GM12865 (cell line): ENCODE data around the gene MTHFD1L.
A peak's percentile ranks its signal among the peaks of the same experiment; 100 is the strongest.

Experiments used
- DNase-seq: peaks from one replicate; pipeline ENCODE4 v3.0.0; 2010; ENCODE audit warnings: low read depth
- H3K4me3 ChIP-seq: 2 replicates; pipeline ENCODE4 v1.5.1; 2011; ENCODE audit warnings: mild to moderate bottlenecking, low read depth, low read length, control low read depth
- TF ChIP-seq, protein P1 (sequence below): IDR thresholded peaks from 2 replicates; pipeline ENCODE4 v1.5.1; 2011; ENCODE audit warnings: low read length, control low read depth, low read depth, inconsistent platforms; ENCODE audit not compliant: insufficient read depth; ENCODE audit errors: missing control alignments

The MTHFD1L gene

DNA sequence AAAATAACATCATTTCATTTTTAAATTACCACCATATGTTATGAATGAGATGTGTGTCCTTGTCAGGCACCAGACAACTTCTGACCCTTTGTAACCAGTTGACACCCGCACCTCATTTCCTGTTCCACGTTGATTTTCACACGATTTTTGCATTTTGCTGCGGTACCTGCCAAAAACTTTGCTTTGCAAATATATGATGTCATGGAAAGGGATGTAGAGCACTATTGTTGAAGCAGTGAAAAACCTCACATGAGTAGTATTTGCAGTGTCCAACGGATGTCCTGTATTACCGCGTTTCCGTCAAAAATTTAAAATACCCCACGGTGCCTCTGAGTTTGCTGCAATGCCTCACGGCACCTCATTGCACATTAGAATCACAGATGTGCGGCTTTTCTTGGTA lies 115.6 kb downstream of the MTHFD1L start:
- TF ChIP-seq, protein P1, sequence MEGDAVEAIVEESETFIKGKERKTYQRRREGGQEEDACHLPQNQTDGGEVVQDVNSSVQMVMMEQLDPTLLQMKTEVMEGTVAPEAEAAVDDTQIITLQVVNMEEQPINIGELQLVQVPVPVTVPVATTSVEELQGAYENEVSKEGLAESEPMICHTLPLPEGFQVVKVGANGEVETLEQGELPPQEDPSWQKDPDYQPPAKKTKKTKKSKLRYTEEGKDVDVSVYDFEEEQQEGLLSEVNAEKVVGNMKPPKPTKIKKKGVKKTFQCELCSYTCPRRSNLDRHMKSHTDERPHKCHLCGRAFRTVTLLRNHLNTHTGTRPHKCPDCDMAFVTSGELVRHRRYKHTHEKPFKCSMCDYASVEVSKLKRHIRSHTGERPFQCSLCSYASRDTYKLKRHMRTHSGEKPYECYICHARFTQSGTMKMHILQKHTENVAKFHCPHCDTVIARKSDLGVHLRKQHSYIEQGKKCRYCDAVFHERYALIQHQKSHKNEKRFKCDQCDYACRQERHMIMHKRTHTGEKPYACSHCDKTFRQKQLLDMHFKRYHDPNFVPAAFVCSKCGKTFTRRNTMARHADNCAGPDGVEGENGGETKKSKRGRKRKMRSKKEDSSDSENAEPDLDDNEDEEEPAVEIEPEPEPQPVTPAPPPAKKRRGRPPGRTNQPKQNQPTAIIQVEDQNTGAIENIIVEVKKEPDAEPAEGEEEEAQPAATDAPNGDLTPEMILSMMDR: no peak
- DNase-seq: peak; percentile 40
- no peak overlapping the region for H3K4me3 ChIP-seq

DNA sequence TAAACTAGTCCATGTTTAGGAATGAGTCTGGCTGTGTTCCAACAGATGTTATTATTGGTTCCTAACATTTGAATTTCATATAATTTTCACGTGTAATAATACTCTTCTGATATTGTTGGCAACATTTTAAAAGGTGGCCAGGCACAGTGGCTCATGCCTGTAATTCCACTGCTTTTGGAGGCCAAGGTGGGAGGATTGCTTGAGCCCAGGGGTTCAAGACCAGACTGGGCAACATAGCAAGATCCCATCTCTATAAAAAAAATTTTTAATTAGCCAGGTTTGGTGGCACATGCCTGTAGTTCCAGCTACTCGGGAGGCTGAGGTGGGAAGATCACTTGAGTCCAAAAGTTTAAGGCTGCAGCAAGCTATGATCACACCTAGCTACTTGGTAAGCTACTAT lies 116.2 kb downstream of the MTHFD1L start:
- no peak for DNase-seq
- no peak overlapping the region for H3K4me3 ChIP-seq
- TF ChIP-seq, protein P1: no peak

DNA sequence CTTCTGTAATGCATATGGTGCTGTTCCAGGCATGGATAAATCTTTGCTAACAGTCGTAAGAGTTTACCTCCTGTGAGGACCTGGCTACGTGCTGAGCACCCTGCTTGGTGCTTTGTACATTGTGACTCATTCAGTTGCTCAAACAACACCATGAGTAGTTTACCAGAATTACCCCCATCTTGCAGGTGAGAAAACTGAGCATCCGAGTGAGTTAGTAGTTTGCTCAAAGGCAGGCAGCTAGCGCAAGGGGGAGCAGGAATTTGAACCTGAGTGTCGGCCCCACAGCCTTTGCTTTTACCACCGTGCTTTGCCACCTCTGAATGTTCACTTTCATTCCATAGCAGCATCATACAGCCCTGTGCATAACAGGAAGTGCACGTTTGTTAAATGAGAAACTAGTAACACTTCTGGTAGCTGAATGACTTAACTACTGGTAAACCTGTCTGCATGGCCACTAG lies 121.9 kb downstream of the MTHFD1L start:
- TF ChIP-seq, protein P1: no peak
- peak; percentile 48 for DNase-seq
- no peak overlapping the region for H3K4me3 ChIP-seq

DNA sequence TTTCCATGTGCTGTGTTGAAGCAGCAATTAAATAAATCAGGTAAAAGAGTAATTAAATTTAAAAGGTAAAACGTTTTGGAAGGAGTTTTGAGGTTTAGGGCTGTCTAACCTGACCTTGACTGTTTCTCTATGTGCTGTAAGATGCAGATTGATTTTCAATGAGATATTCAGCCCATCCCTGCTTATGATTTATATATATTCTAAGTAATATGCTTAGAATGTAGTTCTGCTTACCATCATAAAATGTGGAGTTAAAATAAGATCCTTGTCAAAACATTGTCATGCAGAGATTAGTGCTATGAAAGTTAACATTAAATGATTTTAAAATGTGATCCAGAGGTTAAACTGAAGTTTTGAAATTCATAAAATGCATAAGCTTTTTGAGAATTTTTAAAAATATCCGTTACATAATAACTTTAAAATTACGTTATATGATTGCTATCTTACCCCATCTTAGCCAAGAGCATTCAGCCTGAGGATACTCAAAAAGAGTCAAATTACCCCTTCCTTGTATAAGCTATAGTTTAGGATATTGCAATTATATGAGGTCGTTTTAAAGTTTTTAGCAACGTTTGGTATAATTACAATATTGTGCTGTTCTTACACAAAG lies 122.5 kb downstream of the MTHFD1L start:
- H3K4me3 ChIP-seq: no peak overlapping the region
- no peak for DNase-seq
- TF ChIP-seq, protein P1: no peak

- H3K4me3 ChIP-seq: no peak overlapping the region
- DNase-seq: no peak
- TF ChIP-seq, protein P1: no peak
Measured at GRCh38 chr6:150991487-150991886, 126.0 kb downstream of the MTHFD1L start.

DNA sequence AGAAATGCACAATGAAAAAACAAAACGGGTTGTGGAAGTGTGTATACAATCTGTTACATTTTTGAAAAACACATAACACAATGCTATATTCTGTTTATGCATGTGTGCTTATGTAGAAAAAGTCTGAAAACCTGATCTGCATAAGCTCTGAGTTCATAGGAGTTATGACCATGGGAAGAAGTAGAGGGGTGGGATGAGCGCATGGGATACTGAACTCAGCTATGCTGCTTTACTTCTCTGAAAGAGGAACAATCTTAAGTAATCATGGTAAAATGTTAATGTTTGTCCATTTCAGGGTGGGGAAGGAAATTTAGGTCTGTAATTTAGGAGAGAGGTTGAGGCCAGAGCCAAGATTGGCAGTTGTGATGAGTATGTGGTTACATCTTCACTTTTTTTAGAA lies 126.8 kb downstream of the MTHFD1L start:
- TF ChIP-seq, protein P1: no peak
- DNase-seq: no peak
- H3K4me3 ChIP-seq: no peak overlapping the region

GRCh38 chr6:150992703-150993102 lies 127.2 kb downstream of the MTHFD1L start:
- DNase-seq: no peak
- TF ChIP-seq, protein P1: no peak
- no peak overlapping the region for H3K4me3 ChIP-seq
